Mesenteric fat pad (tissue), 1 donor: ENCODE measurements around the gene ZC4H2. TPM values are rescaled to one million over a fixed set of nuclear protein-coding genes. Genes with fewer than 3 reads are reported as not detected.
"Not testable (repeated sequence)": the region's sequence is repeated elsewhere in the genome, so short reads cannot be mapped to it uniquely, and the experiment has no call there.

ENCODE experiments used
- DNase-seq: peaks from one replicate; pipeline ENCODE4 v3.0.0-alpha.2; 2020; ENCODE audit warnings: low spot score
- long read RNA-seq: library from polyadenylated mRNA; unstranded; transcript quantifications from one replicate; pipeline ENCODE4 v2.0.0, GENCODE V29; 2020
- total RNA-seq: library from RNA; stranded (reverse); fragmentation: NEBNext Ultra II Directional; extraction: Animal tissue kit (Norgen Biotek cat#: 25700); gene quantifications from one replicate; pipeline ENCODE4 v1.2.1, GENCODE V29; 2021
- donor health status: DM: yes; HTN: yes; CAD: no.

ZC4H2 gene
- total RNA-seq, result 7.5 TPM
- long read RNA-seq, transcript ZC4H2-207 (5 exons, 606 nt), result major isoform, 7 of 11 reads
- long read RNA-seq, partial matches to known transcripts, result 0 of 11 reads
- long read RNA-seq, other reads (novel, unspliced or antisense), result 2 of 11 reads

DNA sequence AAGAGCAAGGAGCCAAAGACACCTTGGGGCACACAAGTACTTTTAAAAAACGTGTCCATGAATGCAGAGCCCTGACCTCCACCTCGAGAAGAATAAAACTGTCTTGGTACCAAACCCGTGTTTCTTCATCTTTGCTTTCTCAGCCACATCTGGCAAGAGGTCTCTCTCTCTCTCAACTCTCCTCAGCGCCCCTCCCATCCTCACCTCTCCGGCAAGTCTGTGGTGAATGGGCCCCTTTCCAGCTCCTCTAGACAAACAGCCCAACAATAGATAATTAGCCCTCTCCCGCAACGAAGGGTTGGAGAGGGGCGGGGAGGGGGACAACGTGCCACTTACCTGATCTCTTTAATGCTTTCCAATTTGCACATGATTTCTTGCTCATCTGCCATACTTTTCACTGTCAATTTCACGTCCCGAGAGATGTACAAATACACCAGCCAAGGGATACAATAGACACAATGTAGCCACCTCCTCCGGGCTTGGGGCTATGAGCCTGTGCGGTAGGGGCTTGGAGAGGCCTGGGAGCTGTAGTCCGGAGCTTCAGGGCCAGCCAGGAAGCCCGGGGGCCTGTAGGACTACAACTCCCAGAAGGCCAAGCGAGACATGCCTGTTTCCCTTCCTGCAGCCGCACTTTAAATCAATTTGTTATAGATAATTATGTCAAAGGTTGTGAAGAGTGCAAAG lies at the start of gene ZC4H2:
Gene ZC4H2, minus strand, starts transcription at position 462 of the 684 bp plus-strand sequence. Its CDS starts 73 bp downstream, at position 389.
- DNase-seq, result no peak

DNA sequence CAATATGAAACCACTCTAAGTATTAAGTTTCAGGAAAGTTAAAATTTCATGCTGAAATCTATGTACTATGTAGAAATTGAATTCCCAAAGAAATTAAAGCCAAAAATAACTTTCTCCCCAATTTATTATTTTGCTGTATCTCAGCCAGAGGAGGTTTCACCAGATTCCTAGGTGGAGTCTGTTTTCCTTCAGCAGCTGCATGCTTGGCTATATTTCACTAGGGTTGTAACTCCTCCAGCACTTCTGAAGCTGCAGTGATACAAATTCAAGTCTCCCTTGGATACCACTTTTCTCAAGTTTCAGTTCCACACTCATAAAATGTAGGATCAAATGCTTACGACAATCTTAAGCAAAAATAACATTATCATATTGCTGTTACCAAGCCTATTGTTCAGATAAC lies 41.2 kb upstream of the ZC4H2 start:
- DNase-seq, result no peak

GRCh38 chrX:65014230-65014629 lies 38.0 kb upstream of the ZC4H2 start:
- DNase-seq, result no peak

GRCh38 chrX:65009459-65009858 lies 33.2 kb upstream of the ZC4H2 start:
- no peak for DNase-seq

- DNase-seq, result not testable (repeated sequence)
These were observed 26.0 kb upstream of the ZC4H2 start for GRCh38 chrX:65002208-65002607.

- no peak for DNase-seq
These were observed 20.6 kb upstream of the ZC4H2 start for GRCh38 chrX:64996805-64997204.

- DNase-seq, result no peak
These were observed 18.0 kb upstream of the ZC4H2 start for GRCh38 chrX:64994131-64994798.

DNA sequence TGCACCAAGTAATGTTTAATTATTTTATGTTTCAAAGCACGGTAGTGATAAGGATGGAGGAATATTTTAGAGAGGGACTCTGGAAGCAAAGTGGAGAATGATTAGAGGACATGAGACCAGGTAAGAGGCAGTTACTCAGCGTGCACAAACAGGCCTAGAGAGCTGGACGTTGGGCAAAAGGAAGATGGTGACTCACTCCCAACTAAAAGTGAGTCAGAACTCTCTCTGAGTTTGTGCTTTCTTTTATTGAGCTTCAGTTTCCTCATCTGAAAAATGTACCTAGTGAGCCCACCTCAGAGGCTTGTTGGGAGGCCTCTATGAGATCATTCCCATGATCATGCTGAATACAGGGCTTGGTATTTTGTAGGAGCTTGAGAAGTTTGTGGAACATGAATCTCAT lies 1.6 kb upstream of the ZC4H2 start:
- no peak for DNase-seq

DNA sequence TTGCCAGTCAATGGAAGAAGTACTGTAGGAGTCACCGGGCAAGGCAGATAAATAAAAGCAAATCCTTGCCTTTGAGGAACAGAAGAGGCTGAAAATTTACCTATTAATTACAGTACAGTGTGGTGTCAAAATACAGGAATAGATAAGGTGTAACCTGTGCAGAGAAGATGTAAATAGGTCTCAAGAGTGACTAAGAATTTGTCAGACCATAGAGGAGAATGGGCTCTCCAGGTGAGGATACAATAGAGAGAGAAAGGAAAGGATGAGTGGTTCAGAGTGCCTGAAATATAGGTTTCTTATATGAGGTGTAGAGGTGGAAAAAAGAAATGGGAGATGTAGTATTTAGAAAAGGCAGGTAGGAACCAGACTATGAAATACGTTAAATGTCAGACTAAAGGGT lies 801 bp upstream of the ZC4H2 start:
- no peak for DNase-seq

DNA sequence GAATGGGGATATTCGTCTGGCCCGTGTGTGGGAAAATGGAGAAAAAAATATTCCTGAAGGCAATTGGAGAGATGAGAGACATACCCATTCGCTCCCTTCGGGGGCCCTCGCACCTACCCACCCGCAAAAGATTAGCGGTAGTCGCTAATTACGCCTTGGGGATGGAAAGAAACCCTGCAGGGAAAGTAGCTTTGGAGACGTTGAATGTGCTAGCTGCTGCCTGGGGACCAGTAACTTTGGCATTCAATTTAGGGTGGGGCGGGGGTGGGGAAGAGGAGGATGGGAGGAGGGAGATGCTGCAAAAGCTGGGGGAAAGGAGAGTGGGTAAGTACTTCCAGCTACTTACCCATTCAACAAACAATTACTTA lies 407 bp upstream of the ZC4H2 start:
- DNase-seq, result no peak

- no peak for DNase-seq
These were observed 759 bp downstream of the ZC4H2 start for GRCh38 chrX:64975491-64975890.

GRCh38 chrX:64925480-64925879 lies 50.8 kb downstream of the ZC4H2 start:
- no peak for DNase-seq

GRCh38 chrX:64908121-64908520 lies 68.1 kb downstream of the ZC4H2 start:
- DNase-seq, result no peak

DNA sequence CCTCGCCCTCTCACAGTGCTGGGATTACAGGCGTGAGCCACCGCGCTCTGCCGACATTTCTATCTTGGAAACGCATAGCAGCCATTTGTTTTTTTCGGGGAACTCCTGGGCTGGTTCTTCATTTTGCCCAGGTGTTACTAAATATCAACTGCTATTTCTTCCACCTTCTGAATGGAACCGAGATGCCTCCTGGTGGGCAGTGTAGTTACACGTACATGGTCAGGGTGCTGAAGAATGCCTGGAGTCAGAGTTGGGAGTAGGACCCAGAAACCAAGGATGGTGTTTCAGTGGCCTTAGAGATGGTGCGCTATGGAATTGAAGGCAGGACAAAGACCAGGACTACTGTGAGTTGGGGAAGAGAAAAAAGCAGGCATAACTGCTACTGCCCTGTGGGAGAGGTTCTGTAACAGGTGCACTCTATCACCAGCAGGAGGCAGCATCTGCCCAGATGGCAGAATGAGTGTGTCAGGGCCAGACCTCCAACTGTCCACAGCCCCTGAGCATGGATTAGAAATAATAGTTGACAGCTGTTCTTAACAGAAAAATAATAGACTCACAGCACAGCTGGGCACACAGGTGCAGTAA lies 81.7 kb downstream of the ZC4H2 start:
- DNase-seq, result no peak

GRCh38 chrX:64885850-64886249 lies 90.4 kb downstream of the ZC4H2 start:
- no peak for DNase-seq

DNA sequence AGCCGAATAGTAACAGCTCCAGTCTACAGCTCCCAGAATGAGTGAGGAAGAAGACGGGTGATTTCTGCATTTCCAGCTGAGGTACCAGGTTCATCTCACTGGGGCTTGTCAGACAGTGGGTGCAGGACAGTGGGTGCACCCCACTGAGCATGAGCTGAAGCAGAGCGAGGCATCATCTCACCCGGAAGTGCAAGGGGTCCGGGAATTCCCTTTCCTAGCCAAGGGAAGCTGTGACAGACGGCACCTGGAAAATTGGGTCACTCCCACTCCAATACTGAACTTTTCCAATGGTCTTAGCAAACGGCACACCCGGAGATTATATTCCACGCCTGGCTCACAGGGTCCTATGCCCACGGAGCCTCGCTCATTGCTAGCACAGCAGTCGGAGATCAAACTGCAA lies 97.5 kb downstream of the ZC4H2 start:
- not testable (repeated sequence) for DNase-seq

DNA sequence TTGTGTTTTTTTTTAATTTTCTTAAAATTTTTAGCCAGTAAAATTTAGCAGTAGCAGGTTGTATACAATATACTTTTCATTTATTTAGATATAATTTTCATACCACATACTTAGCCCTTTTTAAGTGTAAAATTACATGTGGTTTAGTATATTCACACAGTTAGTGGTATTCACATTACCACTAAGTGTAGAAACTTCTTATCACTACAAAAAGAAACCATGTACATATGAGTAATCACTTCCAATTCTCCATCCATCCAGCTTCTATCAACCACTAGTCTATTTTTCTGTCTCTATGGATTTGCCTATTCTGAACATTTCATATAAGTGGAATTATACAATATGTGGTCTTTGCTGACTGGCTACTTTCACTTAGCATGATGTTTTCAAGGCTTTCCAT lies 109.0 kb downstream of the ZC4H2 start:
- DNase-seq, result no peak

Other genes starting within 250 kb of the ZC4H2 start
- 0.61 TPM for gene ZC3H12B, start 58.4 kb upstream of the ZC4H2 start, total RNA-seq